Measurements from ENCODE around the gene OR51B5.
"Not testable (repeated sequence)": the region's sequence is repeated elsewhere in the genome, so short reads cannot be mapped to it uniquely, and the experiment has no call there.

Gene OR51B5

DNA sequence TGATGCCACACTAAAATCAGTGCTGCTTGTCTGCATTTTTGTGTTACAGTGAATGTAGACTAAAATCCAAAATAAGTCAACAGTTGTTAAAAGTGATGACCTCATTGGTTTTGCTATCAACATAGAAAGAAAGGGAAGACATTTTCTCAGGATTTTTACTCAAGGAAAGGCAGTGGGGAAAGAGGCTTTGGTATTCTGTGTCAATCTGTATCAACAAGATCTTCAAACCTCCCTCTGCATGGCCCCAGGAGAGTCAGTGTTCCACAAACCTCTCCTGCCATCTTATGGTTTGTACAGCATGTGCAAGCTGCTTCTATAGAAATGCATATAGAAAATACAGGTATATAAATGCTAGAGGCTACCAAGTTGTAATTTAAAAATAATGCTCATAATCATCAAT lies 26.5 kb upstream of the OR51B5 start:
- H3K56ac ChIP-seq (ENCODE audit: low read length), result no peak overlapping the region
- no peak overlapping the region for H2AK5ac ChIP-seq (ENCODE audit: low read length)
- H3K23ac ChIP-seq (ENCODE audit: low read length), result no peak overlapping the region
- H3K79me2 ChIP-seq (ENCODE audit: control insufficient read depth, insufficient read depth, low read length), result no peaks in the 10 kb centered on the region
- H2BK120ac ChIP-seq (ENCODE audit: low read depth, low read length), result no peak overlapping the region
- H3K18ac ChIP-seq (ENCODE audit: low read length), result no peak overlapping the region
- no peak overlapping the region for H2BK15ac ChIP-seq (replicated peaks; ENCODE audit: low read depth)
- no peak overlapping the region for H3K4me3 ChIP-seq (ENCODE audit: low read length)
- no peaks in the 10 kb centered on the region for H3K27me3 ChIP-seq (ENCODE audit: insufficient read depth, low read length, poor library complexity)
- H3K4me2 ChIP-seq (ENCODE audit: low read length), result no peak overlapping the region
- H3K27ac ChIP-seq (ENCODE audit: low read depth, low read length), result no peak overlapping the region
- H3K4ac ChIP-seq (ENCODE audit: low read depth, low read length), result no peak overlapping the region
- H3K79me1 ChIP-seq (ENCODE audit: low read length), result no peaks in the 10 kb centered on the region
- no peak overlapping the region for H4K5ac ChIP-seq (ENCODE audit: low read length)
- H3K4me1 ChIP-seq (ENCODE audit: control insufficient read depth, low read depth, low read length), result no peaks in the 10 kb centered on the region
- no peak overlapping the region for H3K9ac ChIP-seq (ENCODE audit: low read length)
- H4K8ac ChIP-seq (ENCODE audit: low read depth, low read length), result no peak overlapping the region
- no peaks in the 10 kb centered on the region for H3K36me3 ChIP-seq (ENCODE audit: control insufficient read depth, insufficient read depth, low read length)
- DNase-seq, result peak; percentile 84
- no peak overlapping the region for H2BK5ac ChIP-seq (ENCODE audit: low read length)

DNA sequence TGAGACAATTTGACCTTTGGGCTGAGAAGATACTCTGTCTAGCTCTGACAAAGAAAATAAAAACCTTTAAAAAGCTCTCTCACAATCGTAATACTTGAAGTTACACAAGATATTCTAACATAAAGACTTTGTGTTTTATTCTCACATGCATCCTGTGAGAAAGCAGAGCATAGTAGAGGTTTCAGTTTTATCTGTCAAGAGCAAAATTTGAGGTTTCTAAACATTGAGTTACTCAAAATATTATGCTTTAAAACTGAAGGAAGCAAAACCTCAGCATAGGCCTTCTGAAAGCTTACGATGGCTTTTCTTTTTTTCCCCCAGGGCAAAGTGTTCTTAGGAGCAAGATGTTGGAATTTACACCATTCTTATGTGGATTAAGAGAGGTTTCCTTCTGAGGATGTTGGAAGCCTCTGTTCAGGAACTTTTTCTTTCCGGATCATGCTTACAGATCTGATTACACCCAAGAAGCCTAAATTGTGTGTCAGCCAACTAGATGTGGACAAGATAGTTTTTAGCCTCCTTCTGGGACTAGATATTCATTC lies 25.2 kb upstream of the OR51B5 start:
- Histone ChIP-seq H3K4me2 (ENCODE audit: low read length) (no peak overlapping the region), H3K9ac (ENCODE audit: low read length) (no peak overlapping the region), H2BK120ac (ENCODE audit: low read depth, low read length) (no peak overlapping the region), H3K56ac (ENCODE audit: low read length) (no peak overlapping the region), H4K8ac (ENCODE audit: low read depth, low read length) (no peak overlapping the region), H3K27ac (ENCODE audit: low read depth, low read length) (peak overlapping the region; percentile 19), H3K27me3 (ENCODE audit: insufficient read depth, low read length, poor library complexity) (no peaks in the 10 kb centered on the region), H2BK15ac (replicated peaks; ENCODE audit: low read depth) (no peak overlapping the region), H3K4me3 (ENCODE audit: low read length) (no peak overlapping the region), H4K5ac (ENCODE audit: low read length) (no peak overlapping the region), H3K4ac (ENCODE audit: low read depth, low read length) (no peak overlapping the region), H3K18ac (ENCODE audit: low read length) (no peak overlapping the region), H3K36me3 (ENCODE audit: control insufficient read depth, insufficient read depth, low read length) (no peaks in the 10 kb centered on the region), H3K23ac (ENCODE audit: low read length) (no peak overlapping the region), H3K4me1 (ENCODE audit: control insufficient read depth, low read depth, low read length) (no peaks in the 10 kb centered on the region), H2AK5ac (ENCODE audit: low read length) (no peak overlapping the region), H2BK5ac (ENCODE audit: low read length) (no peak overlapping the region), H3K79me2 (ENCODE audit: control insufficient read depth, insufficient read depth, low read length) (no peaks in the 10 kb centered on the region), H3K79me1 (ENCODE audit: low read length) (no peaks in the 10 kb centered on the region)
- no CpG with 5 or more reads among the region's 3 CpGs for WGBS (ENCODE audit: extremely low coverage, insufficient coverage, low lambda C conversion rate)
- DNase-seq, result peak; percentile 75

DNA sequence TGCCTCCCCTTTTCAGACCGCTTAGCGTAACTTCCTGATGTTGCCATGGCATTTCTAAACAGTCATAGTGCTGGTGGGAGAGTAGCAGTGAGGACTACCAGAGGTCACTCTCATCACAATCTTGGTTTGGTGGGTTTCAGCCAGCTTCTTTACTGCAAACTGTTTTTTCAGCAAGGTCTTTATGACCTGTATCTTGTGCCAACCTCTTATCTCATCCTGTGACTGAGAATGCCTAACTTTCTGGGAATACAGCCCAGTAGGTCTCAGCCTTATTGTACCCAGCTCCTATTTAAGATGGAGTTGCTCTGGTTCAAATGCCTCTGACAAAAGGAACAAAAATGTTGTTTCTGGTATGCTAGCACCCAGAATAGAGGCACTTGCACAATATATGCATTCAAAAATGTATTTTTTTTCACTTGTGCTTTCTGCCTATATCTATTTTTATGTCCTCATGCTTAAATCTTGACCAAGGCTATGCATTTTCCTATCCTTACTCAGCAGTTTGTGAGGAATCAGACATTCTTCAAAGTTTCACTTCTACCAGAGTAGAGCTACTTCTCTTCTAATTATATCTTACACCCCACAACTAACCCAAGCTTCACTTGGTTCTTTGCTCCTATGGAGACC lies 24.2 kb upstream of the OR51B5 start:
- Histone ChIP-seq H3K56ac (ENCODE audit: low read length) (no peak overlapping the region), H3K4me2 (ENCODE audit: low read length) (no peak overlapping the region), H3K79me2 (ENCODE audit: control insufficient read depth, insufficient read depth, low read length) (no peaks in the 10 kb centered on the region), H2BK120ac (ENCODE audit: low read depth, low read length) (no peak overlapping the region), H3K18ac (ENCODE audit: low read length) (no peak overlapping the region), H3K27me3 (ENCODE audit: insufficient read depth, low read length, poor library complexity) (no peaks in the 10 kb centered on the region), H2BK15ac (replicated peaks; ENCODE audit: low read depth) (no peak overlapping the region), H2AK5ac (ENCODE audit: low read length) (no peak overlapping the region), H3K4me3 (ENCODE audit: low read length) (no peak overlapping the region), H4K8ac (ENCODE audit: low read depth, low read length) (no peak overlapping the region), H3K4me1 (ENCODE audit: control insufficient read depth, low read depth, low read length) (no peaks in the 10 kb centered on the region), H2BK5ac (ENCODE audit: low read length) (no peak overlapping the region), H3K9ac (ENCODE audit: low read length) (no peak overlapping the region), H3K23ac (ENCODE audit: low read length) (no peak overlapping the region), H4K5ac (ENCODE audit: low read length) (no peak overlapping the region), H3K27ac (ENCODE audit: low read depth, low read length) (no peak overlapping the region), H3K36me3 (ENCODE audit: control insufficient read depth, insufficient read depth, low read length) (no peaks in the 10 kb centered on the region), H3K79me1 (ENCODE audit: low read length) (no peaks in the 10 kb centered on the region), H3K4ac (ENCODE audit: low read depth, low read length) (no peak overlapping the region)
- no CpG with 5 or more reads among the region's 2 CpGs for WGBS (ENCODE audit: extremely low coverage, insufficient coverage, low lambda C conversion rate)
- DNase-seq, result no peak

DNA sequence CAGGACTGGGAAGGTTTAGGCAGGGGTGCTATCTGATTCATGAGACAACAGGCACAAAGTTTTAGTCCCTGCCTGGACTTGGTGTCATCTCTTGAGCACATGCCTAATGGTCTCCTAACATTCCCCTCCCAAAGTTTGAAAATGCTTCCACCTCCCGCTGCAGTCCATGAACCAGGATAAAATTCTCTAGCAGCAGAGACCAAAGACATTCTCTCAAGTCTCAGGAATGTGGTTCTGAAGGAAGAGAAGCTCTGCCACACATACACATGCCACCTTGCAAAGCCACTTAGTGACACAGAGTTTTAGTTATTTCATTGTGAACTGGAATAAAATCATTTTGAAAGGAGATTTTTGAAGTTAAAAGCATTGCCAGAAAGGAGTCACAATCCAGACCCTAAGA lies 23.5 kb upstream of the OR51B5 start:
- Histone ChIP-seq H2BK15ac (replicated peaks; ENCODE audit: low read depth) (no peak overlapping the region), H2BK5ac (ENCODE audit: low read length) (no peak overlapping the region), H2BK120ac (ENCODE audit: low read depth, low read length) (no peak overlapping the region), H3K4me1 (ENCODE audit: control insufficient read depth, low read depth, low read length) (no peaks in the 10 kb centered on the region), H2AK5ac (ENCODE audit: low read length) (peak overlapping the region; percentile 20), H3K4ac (ENCODE audit: low read depth, low read length) (no peak overlapping the region), H3K4me3 (ENCODE audit: low read length) (no peak overlapping the region), H3K18ac (ENCODE audit: low read length) (no peak overlapping the region), H3K56ac (ENCODE audit: low read length) (no peak overlapping the region), H3K79me1 (ENCODE audit: low read length) (no peaks in the 10 kb centered on the region), H3K27me3 (ENCODE audit: insufficient read depth, low read length, poor library complexity) (no peaks in the 10 kb centered on the region), H3K36me3 (ENCODE audit: control insufficient read depth, insufficient read depth, low read length) (no peaks in the 10 kb centered on the region), H3K9ac (ENCODE audit: low read length) (no peak overlapping the region), H3K27ac (ENCODE audit: low read depth, low read length) (no peak overlapping the region), H3K79me2 (ENCODE audit: control insufficient read depth, insufficient read depth, low read length) (no peaks in the 10 kb centered on the region), H4K5ac (ENCODE audit: low read length) (no peak overlapping the region), H4K8ac (ENCODE audit: low read depth, low read length) (no peak overlapping the region), H3K23ac (ENCODE audit: low read length) (no peak overlapping the region), H3K4me2 (ENCODE audit: low read length) (no peak overlapping the region)
- no CpG with 5 or more reads among the region's 1 CpG for WGBS (ENCODE audit: extremely low coverage, insufficient coverage, low lambda C conversion rate)
- peak; percentile 65 for DNase-seq

GRCh38 chr11:5366365-5366764 lies 23.0 kb upstream of the OR51B5 start:
- H3K4me2 ChIP-seq (ENCODE audit: low read length); H2BK15ac ChIP-seq (replicated peaks; ENCODE audit: low read depth); H3K18ac ChIP-seq (ENCODE audit: low read length); H2BK120ac ChIP-seq (ENCODE audit: low read depth, low read length); H2AK5ac ChIP-seq (ENCODE audit: low read length); H3K9ac ChIP-seq (ENCODE audit: low read length); H3K4me1 ChIP-seq (ENCODE audit: control insufficient read depth, low read depth, low read length); H3K36me3 ChIP-seq (ENCODE audit: control insufficient read depth, insufficient read depth, low read length); H2BK5ac ChIP-seq (ENCODE audit: low read length); H3K23ac ChIP-seq (ENCODE audit: low read length); DNase-seq; H3K4me3 ChIP-seq (ENCODE audit: low read length); H3K4ac ChIP-seq (ENCODE audit: low read depth, low read length); H3K27ac ChIP-seq (ENCODE audit: low read depth, low read length); H3K27me3 ChIP-seq (ENCODE audit: insufficient read depth, low read length, poor library complexity); H4K5ac ChIP-seq (ENCODE audit: low read length); H3K79me2 ChIP-seq (ENCODE audit: control insufficient read depth, insufficient read depth, low read length); H3K79me1 ChIP-seq (ENCODE audit: low read length); H3K56ac ChIP-seq (ENCODE audit: low read length); H4K8ac ChIP-seq (ENCODE audit: low read depth, low read length): not testable (repeated sequence)
- WGBS (ENCODE audit: extremely low coverage, insufficient coverage, low lambda C conversion rate), result no CpG with 5 or more reads among the region's 6 CpGs

DNA sequence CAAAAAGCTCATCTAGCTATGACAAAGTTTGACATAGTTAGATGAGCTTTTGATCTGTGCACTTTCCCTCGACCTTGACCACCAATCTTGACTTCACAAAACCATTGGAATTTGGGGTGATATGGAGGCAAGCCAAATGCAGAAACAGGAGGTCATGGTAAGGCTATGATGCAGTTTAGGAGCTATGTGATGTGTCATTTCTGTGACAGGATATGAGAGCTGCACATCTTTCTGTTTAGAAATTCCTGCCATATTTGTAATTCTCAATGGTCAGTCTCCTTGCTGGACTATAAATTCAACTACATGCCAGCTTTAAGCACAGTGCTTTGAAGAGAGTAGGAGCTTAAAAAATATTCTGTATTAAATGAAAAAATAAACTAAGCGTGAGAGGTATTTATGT lies 20.9 kb upstream of the OR51B5 start:
- Histone ChIP-seq H2BK120ac (ENCODE audit: low read depth, low read length) (no peak overlapping the region), H3K9ac (ENCODE audit: low read length) (no peak overlapping the region), H4K8ac (ENCODE audit: low read depth, low read length) (no peak overlapping the region), H3K79me2 (ENCODE audit: control insufficient read depth, insufficient read depth, low read length) (no peaks in the 10 kb centered on the region), H3K4me2 (ENCODE audit: low read length) (no peak overlapping the region), H2BK5ac (ENCODE audit: low read length) (no peak overlapping the region), H3K23ac (ENCODE audit: low read length) (no peak overlapping the region), H2BK15ac (replicated peaks; ENCODE audit: low read depth) (no peak overlapping the region), H3K4me1 (ENCODE audit: control insufficient read depth, low read depth, low read length) (no peaks in the 10 kb centered on the region), H3K56ac (ENCODE audit: low read length) (no peak overlapping the region), H3K79me1 (ENCODE audit: low read length) (no peaks in the 10 kb centered on the region), H3K27me3 (ENCODE audit: insufficient read depth, low read length, poor library complexity) (no peaks in the 10 kb centered on the region), H3K4me3 (ENCODE audit: low read length) (no peak overlapping the region), H3K36me3 (ENCODE audit: control insufficient read depth, insufficient read depth, low read length) (no peaks in the 10 kb centered on the region), H3K18ac (ENCODE audit: low read length) (no peak overlapping the region), H3K27ac (ENCODE audit: low read depth, low read length) (no peak overlapping the region), H2AK5ac (ENCODE audit: low read length) (no peak overlapping the region), H3K4ac (ENCODE audit: low read depth, low read length) (no peak overlapping the region), H4K5ac (ENCODE audit: low read length) (no peak overlapping the region)
- no CpG with 5 or more reads among the region's 2 CpGs for WGBS (ENCODE audit: extremely low coverage, insufficient coverage, low lambda C conversion rate)
- no peak for DNase-seq
